Stimulated activated CD4-positive, alpha-beta T cell treated with anti-CD3 and anti-CD28 coated beads, Interleukin-1b, Interleukin-23, amount 100 ng/mL, for 48 hours (primary cell): ENCODE results near the gene SAMD4A.
A peak's percentile ranks its signal among the peaks of the same experiment; 100 is the strongest.
"Not testable (repeated sequence)": the region's sequence is repeated elsewhere in the genome, so short reads cannot be mapped to it uniquely, and the experiment has no call there.

ENCODE experiments used
- DNase-seq: peaks from one replicate; pipeline ENCODE4 v3.0.0-alpha.2; 2020

The SAMD4A gene

DNA sequence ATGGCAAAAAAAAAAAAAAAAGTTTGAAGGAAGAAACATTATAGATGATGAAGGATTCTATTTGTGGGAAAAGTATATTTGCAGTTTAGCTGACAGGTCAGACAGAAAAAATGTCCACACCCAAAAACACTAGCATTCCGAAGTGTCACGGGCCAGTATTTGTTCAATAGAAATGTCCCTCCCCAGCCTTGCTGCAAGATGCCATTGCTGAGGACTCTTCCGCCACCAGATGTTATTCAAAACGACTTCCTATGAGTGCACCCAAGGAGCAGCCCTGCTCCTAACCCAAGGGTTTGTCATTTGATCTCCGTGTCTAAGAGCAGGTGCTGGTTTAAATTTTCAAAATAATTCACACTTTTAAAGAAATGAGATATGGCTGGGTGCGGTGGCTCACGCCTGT, 172.6 kb downstream of the SAMD4A start:
- no peak for DNase-seq

DNA sequence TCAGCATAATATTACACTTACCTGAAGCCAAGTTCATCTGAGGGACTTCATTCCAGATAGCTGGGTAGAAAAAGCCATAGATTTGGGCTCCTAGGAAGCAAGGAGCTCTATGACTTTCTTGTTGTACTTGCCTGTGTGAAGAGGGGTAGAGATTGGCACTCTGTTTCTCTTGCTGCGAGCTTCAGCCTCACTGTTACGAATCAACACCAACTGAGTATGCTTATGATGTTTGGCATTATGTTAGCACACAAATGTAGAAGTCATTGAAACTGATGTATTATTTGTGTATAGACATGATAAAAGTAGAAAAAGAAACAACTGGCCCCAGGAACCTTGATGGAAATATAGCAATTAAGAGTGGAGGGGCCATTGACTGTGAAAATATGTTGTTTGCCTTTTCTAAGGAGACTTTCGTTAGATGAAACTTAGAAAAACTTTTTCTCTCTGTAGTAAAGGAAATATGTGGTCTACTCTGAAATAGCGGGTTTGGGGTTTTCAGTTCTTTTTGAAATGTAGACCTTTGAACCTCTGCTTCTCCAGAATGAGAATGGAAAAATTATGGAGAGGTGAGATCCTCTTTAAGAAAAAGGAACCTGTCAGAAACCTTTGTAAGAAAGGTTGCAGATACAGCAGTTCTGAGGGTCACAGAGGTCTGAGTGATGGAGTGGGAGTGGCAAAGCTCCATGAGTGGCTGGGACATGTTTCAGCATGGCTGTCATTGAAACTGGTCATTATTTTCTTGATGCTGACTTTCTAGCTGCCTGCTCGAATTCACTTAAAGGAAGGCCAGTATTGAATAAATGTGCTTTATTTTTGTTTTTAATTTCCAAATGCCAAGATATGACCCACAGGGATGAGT, 175.8 kb downstream of the SAMD4A start:
- no peak for DNase-seq

DNA sequence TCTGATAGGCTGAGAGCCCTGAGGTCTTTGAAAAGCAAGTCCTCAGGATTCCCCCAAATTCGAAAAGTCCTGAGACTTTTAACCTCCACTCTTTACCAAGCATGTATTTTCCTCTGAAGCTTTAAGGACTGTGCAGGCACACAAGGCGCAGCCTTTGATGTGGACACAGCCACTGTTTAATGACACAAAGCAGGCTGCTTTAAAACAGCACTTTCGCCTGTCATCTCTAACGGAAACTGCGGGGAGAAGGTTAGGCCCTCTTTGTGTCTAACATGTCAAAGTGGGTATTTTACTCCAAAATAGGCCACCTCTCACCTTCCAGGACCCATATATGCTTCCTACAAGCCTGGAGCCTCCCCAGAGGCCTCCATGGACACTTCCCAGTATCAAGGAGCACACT, 176.5 kb downstream of the SAMD4A start:
- DNase-seq: no peak

DNA sequence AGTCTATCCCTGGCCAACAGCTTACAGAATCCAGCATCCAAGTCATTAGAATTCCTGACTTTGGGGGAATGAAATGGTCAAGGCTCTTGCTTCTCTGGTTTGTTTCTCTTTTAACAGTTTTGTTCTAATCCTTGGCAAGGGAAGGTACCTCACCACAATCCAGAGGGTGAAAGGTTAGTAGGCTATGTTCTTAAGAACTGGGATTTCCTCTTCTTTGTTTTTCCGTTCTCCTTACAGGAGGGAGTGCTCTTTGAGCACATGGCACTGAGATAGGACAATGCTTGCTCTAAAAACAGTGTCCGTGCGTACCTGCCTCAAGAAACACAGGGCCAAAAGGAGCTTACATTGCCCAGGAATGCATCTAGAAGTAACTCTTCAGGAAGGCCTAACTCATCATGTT, 179.1 kb downstream of the SAMD4A start:
- DNase-seq: no peak

- no peak for DNase-seq
Observed at GRCh38 chr14:54747616-54748015, 180.7 kb downstream of the SAMD4A start.

DNA sequence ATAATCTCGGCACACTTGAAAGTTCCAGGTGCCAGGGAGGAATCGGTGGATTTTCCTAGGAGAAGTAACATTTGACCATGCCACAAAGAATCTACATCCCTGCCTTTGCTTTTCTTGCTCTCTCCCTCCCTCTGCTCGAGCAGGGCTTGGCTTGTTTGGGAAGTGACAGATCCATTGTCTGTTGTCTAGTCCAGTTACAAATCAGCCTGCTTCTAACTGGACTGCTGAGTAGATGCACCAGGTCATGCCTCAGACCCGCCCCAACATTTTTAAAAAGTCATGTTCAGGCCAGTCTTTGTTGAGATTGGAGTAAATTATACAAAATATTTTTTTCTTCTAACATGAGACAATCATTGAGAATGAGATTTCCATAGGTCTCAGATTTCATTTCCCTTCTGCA, 182.3 kb downstream of the SAMD4A start:
- no peak for DNase-seq

DNA sequence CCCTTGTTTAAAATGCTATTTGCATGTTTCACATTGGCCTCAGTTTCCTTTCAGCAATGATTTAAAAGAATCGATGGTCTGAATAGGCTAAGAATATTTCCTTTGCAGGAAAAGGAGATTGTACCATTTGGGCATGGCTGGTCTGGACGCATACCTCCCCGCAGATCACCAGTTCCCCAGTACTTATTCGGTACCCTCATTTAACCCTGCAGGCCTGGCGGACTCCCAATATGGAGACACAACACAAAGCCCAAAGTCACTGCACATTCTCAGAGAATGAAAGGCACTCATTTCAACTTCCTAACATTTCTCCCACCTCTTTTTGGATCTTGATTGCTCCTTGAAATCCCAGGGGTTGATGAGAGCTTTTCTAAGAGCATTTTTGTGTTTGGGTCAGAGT, 182.8 kb downstream of the SAMD4A start:
- DNase-seq: no peak

GRCh38 chr14:54752611-54753010, 185.7 kb downstream of the SAMD4A start:
- not testable (repeated sequence) for DNase-seq

GRCh38 chr14:54753396-54753795, 186.5 kb downstream of the SAMD4A start:
- DNase-seq: not testable (repeated sequence)

GRCh38 chr14:54754116-54754622, 187.2 kb downstream of the SAMD4A start:
- no peak for DNase-seq

DNA sequence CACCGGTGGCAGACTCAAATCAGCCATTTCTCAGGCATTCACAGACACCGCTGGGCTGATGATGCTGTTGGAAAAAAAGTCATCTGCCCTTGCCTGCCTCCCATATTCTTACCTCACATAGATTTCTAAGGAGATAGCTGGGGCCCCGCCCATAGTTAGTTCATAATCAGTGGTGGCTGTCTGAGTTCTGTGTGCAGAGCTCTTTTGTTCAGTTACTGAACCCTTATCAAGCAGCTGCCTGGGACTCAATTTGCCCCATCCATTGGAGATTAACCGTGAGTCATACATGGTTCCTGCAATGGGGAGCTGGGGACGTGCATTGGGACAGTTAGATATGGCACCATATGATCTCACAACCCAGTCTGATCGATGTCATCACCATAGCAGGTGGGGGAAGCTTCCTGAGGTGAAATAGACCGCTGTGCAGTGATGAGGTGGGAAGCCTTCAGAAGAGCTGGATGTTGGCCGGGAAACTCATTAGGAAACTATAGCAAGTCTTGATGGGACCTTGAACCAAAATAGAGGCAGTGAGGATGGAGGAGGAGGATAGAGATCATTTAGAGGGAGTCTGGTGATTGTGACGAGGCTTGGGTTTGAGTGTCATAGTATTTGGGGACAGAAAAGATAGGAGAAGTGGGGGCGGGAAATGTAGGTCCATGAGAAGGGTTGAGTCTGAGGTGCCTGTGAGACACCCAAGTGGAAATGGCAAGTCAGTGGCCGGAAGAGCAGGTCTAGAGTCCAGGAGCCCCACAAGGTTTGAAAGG, 187.9 kb downstream of the SAMD4A start:
- DNase-seq: peak; percentile 15

- no peak for DNase-seq
Observed at GRCh38 chr14:54756656-54757392, 189.9 kb downstream of the SAMD4A start.

- DNase-seq: no peak
Observed at GRCh38 chr14:54758041-54758440, 191.1 kb downstream of the SAMD4A start.

DNA sequence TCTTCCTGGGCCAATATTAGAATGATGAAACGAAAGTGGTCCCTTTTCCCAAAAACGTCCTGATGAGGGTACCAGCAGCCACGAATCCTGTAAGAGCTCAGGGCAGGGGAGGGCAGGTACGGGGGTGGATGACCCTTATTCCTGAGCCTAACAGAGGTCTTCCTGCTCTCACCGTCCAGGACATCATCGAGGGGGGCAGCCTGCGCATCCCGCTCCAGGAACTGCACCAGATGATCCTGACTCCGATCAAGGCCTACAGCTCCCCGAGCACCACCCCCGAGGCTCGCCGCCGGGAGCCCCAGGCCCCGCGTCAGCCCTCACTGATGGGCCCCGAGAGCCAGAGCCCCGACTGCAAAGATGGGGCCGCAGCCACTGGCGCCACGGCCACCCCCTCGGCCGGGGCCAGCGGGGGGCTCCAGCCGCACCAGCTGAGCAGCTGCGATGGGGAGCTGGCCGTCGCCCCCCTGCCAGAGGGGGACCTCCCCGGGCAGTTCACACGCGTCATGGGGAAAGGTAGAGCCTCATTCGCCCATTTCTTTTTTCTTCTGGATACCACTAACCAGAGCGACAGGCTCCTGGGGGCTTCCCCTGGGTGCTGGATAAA, 193.2 kb downstream of the SAMD4A start:
- no peak for DNase-seq

- DNase-seq: no peak
Observed at GRCh38 chr14:54760866-54761575, 194.1 kb downstream of the SAMD4A start.

GRCh38 chr14:54761835-54762234, 194.9 kb downstream of the SAMD4A start:
- DNase-seq: no peak

- DNase-seq: no peak
Observed at GRCh38 chr14:54762296-54762695, 195.4 kb downstream of the SAMD4A start.

GRCh38 chr14:54763761-54764160, 196.8 kb downstream of the SAMD4A start:
- no peak for DNase-seq

DNA sequence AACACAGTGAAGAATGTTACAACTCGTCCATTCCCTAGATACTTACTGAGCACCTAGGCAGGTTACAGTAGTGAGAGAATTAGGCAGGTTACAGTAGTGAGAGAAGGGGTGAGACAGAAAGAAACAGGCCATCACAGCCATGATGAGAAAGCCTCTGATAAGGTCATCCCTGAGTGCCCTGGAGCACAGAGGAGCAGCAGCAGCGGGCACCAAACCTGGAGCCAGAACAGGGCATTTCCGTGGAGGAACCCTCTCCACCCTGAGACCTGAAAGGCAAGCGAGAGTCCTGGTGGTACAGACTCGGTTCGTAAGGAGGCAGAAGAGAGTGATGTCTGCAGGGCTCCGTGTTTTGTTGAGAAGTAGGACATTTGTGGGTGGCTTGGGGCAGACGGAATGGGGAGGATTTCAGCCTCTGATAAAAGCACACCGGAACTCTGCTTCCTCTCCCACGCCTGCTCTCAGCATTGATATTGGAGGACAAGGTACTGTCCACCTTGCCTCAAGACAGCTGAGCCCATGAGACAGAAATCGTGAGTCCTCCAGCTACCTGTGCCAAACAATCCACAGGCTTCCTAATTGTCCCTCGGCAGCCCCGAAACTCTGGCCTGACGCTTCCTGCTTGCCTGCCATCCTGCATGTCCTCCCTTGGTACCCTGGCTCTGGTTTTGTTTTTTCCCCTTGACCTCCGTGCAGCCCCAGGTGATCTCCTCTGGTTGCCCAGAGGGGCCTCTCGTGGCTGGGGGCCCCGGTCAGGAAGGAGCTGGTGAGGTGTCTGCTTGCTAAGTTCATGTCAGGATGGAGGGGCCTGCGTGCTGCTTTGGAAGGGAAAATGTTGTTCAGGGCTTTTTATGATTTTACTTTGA, 199.6 kb downstream of the SAMD4A start:
- no peak for DNase-seq

DNA sequence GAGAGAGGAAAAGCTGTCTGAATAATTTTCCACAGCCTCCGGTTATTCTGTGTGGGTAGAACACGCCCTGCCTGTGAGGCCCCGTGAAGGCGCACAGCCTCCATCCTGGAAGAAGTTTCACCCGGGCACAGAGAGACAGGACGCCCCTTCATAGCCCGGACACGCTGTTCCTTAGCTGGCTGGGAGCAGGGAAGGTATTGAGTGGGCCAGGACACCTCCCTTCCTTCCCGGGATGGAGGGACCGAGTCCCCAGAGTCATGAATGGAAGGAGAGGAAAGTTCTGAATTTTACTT, 200.2 kb downstream of the SAMD4A start:
- DNase-seq: peak; percentile 17

GRCh38 chr14:54767450-54767849, 200.5 kb downstream of the SAMD4A start:
- no peak for DNase-seq
